GM18520 (cell line): ENCODE data around the gene AP2A1.
"Not testable (repeated sequence)": the region's sequence is repeated elsewhere in the genome, so short reads cannot be mapped to it uniquely, and the experiment has no call there.

Source experiments
- ATAC-seq: cut with Tn5 transposase; IDR thresholded peaks from one replicate; pipeline ENCODE4 v1.9.1; 2021; ENCODE audit not compliant: unreplicated experiment

Gene AP2A1

DNA sequence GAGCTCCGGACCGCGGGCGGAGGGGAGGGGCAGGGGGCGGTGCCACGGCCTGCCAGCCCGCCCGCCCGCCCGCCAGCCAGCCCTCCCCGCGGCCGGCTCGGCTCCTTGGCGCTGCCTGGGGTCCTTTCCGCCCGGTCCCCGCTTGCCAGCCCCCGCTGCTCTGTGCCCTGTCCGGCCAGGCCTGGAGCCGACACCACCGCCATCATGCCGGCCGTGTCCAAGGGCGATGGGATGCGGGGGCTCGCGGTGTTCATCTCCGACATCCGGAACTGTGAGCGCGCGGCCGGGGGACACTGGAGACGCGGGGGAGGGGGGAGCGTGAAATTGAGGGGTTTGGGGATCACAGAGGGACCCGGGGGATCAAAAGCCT is at the start of gene AP2A1:
Gene AP2A1, plus strand, starts transcription at position 72 of the 370 bp plus-strand sequence. Its CDS starts 133 bp downstream, at position 205.
- ATAC-seq: no peak

GRCh38 chr19:49718511-49718910 is 48.3 kb upstream of the AP2A1 start:
- ATAC-seq: no peak

DNA sequence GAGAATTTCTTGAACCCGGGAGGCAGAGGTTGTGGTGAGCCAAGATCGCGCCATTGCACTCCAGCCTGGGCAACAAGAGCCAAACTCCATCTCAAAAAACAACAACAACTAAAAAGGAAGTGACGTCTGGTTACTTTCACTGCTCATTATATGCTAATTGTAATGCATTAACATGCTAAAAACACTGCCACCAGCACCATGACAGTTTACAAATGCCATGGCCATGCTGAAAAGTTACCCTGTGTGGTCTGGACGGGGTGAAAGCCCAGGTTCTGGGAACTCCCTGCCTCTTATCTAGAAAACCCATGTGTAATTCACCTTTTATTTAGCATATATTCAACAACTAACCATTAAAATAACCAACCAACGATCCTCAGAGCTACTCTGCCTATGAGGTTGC is 47.8 kb upstream of the AP2A1 start:
- ATAC-seq: no peak

- not testable (repeated sequence) for ATAC-seq
These were observed 47.4 kb upstream of the AP2A1 start for GRCh38 chr19:49719420-49719819.

- no peak for ATAC-seq
These were observed 39.4 kb upstream of the AP2A1 start for GRCh38 chr19:49727217-49728030.

GRCh38 chr19:49730166-49730565 is 36.6 kb upstream of the AP2A1 start:
- ATAC-seq: no peak

- ATAC-seq: no peak
These were observed 28.5 kb upstream of the AP2A1 start for GRCh38 chr19:49738268-49738667.

DNA sequence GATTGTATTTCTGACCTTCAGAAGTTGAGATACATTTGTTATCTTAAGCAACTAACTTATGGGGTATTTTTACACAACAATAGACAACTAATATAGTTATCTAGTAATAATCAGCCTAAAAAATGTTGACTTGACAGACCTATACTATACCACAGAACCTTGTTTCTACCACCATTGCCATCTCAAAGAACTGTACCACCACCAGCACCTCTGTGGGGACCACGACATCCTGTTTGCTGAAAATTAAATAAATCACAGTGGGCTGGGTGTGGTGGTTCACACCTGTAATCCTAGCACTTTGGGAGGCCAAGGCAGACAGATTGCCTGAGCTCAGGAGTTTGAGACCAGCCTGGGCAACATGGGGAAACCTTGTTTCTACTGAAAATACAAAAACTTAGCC is 27.7 kb upstream of the AP2A1 start:
- no peak for ATAC-seq

- no peak for ATAC-seq
These were observed 26.9 kb upstream of the AP2A1 start for GRCh38 chr19:49739933-49740332.

- ATAC-seq: no peak
These were observed 25.5 kb upstream of the AP2A1 start for GRCh38 chr19:49741210-49741844.

GRCh38 chr19:49744946-49745381 is 21.8 kb upstream of the AP2A1 start:
- no peak for ATAC-seq

DNA sequence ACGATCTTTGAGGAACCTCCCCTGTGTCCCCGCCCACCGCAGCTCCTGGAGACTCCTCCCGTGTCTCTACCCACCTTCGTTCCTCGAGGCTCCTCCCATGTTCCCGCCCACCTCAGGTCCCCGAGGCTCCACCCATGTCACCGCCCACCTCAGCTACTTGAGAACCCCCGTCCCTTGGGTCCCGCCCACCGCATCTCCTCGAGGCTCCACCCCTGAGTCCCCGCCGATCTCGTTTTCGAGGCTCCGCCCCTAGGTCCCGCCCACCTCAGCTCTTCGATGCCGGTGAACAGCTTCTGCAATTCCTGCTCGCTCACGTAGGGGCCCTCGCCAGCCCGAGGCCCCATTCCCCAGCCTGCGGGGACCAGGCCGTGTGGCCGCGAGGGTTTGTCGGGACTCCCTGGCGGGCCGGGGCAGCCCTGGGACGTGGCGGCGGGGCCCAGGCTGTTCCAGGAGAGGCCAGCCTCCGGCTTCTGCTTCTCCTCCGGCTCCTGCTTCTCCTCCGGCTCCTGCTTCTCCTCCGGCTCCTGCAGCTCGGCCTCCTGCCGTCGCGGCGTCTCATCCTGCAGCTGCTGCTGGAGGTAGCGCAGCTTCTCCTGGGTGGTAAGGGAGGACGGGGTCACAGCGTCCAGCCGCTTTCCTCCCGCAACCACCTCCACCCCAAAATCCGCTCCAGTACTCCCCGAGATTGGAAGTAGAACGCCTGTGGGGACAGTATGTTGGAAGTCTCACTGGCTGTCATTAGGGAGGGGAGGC is 20.4 kb upstream of the AP2A1 start:
- ATAC-seq: no peak

DNA sequence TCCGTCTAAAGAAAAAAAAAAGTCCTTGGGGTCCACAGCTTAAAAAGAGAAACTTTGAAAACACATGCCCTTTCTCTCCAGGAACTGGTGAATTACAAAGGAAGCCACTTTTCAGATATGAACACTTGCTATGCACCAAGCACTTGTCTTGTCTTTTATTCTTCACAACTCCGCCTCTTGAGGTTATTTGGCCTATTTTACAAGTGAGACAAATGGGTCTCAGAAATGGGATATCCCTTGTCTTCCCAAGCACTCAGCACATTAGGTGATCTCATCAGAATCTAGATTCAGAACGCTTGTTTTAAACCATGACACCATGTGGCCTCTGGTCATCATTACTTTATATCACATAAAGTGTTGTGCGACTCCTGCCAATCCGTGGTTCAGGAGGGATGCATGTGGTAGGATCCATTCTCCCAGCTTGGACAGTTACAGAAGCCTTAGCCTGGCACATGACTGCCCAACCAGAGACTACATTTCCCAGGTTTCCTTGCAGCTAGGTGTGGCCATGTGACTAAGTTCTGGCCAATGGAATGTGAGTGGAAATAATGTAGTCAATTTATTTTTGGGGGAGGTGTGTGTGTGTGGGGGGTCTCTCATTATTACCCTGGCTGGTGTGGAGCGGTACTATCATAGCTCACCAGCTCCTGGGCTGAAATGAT is 17.6 kb upstream of the AP2A1 start:
- ATAC-seq: no peak

- no peak for ATAC-seq
These were observed 17.0 kb upstream of the AP2A1 start for GRCh38 chr19:49749771-49750170.

DNA sequence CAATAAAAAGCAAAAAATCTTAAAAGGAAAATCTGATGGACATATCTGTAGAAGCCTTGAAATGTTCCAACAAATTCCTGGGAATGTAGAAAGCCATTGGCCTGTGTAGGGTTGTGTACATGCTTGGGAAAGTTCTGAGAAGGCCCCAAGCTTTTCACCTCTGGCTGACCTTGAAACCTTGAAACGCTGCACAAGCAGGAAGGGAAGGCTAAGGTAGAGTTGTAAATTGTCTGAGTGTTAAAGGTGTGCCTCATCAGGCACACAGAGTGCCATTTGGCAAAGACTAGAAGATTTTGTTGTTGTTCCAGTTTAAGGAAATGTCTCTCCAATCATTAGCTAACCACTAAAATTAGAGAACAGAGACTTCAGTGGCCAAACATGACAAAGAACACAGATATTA is 14.1 kb upstream of the AP2A1 start:
- ATAC-seq: no peak

DNA sequence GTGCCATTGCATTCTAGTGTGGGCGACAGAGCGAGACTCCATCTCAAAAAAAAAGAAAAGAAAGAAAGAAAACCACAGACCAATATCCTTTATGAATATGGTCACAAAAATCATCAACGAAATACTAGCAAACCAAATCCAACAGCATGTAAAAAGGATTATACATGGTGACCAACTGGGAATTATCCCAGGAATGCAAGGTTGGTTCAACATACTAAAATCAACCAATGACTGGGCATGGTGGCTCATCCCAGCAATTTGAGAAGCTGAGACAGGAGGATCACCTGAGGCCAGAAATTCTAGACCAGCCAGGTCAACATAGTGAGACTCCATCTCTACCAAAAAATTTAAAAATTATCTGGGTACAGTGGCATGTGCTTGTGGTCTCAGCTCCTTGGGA is 10.8 kb upstream of the AP2A1 start:
- ATAC-seq: no peak

DNA sequence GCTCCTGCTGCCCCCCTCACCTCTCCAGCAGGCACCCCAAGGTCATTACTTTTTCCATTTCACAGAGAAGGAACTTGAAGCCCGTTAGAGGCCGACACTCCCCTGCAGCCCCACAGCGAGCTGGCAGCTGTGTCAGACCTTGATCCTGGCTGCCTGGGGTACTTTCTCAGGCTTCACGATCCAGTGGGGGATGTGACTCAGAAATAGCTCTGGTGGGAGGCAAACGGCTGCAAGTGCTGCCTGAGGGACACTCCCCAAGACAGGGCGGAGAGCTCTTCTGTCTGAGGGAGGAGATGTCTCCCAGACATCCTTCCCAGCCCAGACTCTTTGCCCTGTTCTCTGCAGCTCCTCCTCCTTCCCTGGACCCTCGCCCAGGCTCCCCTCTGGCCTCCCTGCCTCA is 8.5 kb upstream of the AP2A1 start:
- no peak for ATAC-seq

DNA sequence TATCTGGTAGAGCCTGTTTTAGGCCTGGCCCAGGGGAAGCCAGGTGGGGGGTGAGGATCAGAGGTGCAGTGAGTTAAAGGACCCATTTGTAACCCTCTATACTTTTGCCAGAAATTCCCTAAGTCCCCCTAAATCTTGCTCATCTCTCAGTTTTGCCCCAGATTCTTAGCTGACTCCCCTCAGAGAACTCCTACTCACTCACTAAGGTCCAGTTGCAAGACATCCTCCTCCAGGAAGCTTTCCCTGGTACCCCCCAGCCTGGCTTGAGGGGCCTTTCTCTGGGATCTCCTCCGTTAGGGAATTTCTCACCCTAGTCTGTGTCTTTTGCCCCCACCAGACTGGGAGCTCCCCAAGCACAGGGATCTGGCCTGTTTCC is 5.6 kb upstream of the AP2A1 start:
- no peak for ATAC-seq

DNA sequence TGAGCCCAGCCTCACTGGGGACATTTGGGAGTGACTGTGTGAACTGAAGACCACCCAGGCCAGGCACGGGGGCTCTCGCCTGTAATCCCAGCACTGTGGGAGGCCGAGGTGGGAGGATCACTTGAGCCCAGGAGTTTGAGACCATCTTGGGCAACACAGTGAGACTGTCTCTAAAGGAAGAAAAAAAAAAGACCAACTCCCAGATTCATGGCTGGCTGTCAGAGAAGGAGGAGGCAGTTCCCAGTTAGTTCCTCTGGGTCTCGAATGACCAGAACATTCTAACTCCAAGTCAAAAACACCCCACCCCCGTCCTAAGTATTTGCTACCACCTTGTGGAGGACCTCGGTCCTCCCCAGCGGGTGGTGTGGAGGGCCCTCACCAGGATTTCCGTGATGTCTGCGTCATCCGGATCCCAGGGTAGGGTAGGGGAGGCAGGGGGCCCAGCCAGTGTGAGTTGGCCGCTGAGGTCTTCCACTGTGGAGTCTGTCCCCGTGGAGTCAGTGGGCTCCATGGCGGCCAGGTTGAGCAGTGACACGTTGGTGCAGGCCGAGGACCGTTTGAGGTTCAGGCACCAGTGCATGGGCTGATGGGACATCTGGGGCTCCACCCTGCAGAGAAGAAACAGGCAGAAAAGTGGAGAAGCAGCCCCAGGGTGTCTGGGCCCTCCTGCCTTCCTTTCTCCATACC is 5.0 kb upstream of the AP2A1 start:
- ATAC-seq: no peak

- no peak for ATAC-seq
These were observed 3.6 kb upstream of the AP2A1 start, which contains the start of gene TSKS for GRCh38 chr19:49763230-49763629. TSKS (minus strand) TSS chr19:49763306; CDS start chr19:49763247, 59 bp downstream.

DNA sequence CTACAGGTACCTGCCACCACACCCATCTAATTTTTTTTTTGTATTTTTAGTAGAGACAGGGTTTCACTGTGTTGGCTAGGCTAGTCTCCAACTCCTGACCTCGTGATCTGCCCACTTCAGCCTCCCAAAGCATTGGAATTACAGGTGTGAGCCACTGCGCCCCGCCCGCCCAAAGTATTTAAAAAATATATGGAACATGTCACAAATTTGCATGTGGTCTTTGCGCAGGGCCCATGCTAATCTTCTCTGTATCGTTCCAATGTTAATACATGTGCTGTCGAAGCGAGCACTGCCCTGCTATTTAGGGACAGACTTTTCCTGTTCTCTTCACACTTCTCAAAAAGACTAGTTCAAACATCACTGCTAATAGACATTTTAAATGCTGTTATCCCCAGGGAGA is 2.5 kb upstream of the AP2A1 start:
- no peak for ATAC-seq
